DOHH2 (cell line): Measurements from ENCODE around the gene AGBL1.

Experiments used
- EZH2phosphoT487 ChIP-seq: fragments of 200-600 bp; sonication (generic); IDR thresholded peaks from 2 replicates; pipeline ENCODE4 v1.6.1; 2017; ENCODE audit warnings: borderline replicate concordance, mild to moderate bottlenecking, antibody characterized with exemption, low read length, moderate library complexity, mixed read lengths
- TF ChIP-seq, protein P1 (sequence below): fragments of 200-600 bp; sonication (generic); IDR thresholded peaks from one replicate; pipeline ENCODE4 v1.5.1; 2014; ENCODE audit warnings: antibody characterized with exemption, mild to moderate bottlenecking, low read depth, low read length; ENCODE audit not compliant: poor library complexity, severe bottlenecking

DNA sequence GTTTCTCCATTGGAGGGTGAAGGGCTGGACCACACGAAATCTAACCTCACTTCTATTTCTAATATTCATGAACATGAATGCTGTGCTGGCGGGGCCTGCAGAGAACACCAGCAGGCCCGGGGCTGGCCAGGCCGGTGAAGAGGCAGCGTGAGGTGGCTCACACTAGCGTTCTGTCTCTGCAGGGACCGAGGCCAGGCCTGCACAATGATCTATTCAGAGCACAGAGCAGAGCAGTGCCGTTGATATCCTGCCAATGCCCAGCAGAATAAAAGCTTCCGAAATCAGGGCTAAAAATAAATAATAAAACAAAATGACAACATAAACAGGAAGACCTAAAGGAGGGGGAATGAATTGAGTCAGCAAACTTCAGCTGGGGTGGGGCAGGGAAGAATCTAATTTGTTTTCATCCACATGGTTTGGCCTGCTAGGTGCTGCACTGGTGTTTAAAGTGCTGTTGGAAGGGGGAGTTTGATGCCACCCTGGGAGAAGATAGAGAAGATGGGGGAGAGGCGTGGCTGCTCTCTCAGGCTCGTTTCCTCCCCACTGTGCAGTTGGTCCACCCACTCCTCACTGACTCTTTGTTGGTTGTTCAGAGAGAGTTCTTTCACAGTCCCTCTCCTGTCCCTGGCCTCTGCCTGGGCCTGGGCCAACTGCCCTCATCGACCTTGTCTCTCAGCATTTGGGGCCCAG, 837.1 kb downstream of the AGBL1 start:
- TF ChIP-seq, protein P1, sequence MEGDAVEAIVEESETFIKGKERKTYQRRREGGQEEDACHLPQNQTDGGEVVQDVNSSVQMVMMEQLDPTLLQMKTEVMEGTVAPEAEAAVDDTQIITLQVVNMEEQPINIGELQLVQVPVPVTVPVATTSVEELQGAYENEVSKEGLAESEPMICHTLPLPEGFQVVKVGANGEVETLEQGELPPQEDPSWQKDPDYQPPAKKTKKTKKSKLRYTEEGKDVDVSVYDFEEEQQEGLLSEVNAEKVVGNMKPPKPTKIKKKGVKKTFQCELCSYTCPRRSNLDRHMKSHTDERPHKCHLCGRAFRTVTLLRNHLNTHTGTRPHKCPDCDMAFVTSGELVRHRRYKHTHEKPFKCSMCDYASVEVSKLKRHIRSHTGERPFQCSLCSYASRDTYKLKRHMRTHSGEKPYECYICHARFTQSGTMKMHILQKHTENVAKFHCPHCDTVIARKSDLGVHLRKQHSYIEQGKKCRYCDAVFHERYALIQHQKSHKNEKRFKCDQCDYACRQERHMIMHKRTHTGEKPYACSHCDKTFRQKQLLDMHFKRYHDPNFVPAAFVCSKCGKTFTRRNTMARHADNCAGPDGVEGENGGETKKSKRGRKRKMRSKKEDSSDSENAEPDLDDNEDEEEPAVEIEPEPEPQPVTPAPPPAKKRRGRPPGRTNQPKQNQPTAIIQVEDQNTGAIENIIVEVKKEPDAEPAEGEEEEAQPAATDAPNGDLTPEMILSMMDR = no peak
- TF ChIP-seq EZH2phosphoT487 = no peak
